Mesendoderm (in vitro differentiated cells): ENCODE data around the gene LRRC32.
A peak's percentile ranks its signal among the peaks of the same experiment; 100 is the strongest.

Experiments
- DNase-seq: peaks from one replicate; pipeline ENCODE4 v3.0.0; 2013
- H2AK5ac ChIP-seq: 2 replicates; pipeline ENCODE4 v1.6.1; 2013; ENCODE audit warnings: low read length, inconsistent platforms
- H2BK120ac ChIP-seq: 2 replicates; pipeline ENCODE4 v1.6.1; 2013; ENCODE audit warnings: low read depth, mild to moderate bottlenecking, low read length, moderate library complexity, mixed read lengths
- H2BK15ac ChIP-seq: replicated peaks from 2 replicates; pipeline ENCODE4 v1.6.1; 2013; ENCODE audit warnings: low read depth, mild to moderate bottlenecking, moderate library complexity
- H2BK5ac ChIP-seq: 2 replicates; pipeline ENCODE4 v1.6.1; 2013; ENCODE audit warnings: low read length, inconsistent platforms
- H3K18ac ChIP-seq: 2 replicates; pipeline ENCODE4 v1.6.1; 2013; ENCODE audit warnings: mild to moderate bottlenecking, low read length, mixed read lengths
- H3K23ac ChIP-seq: one replicate; pipeline ENCODE4 v1.6.1; 2013; ENCODE audit warnings: low read length
- H3K27ac ChIP-seq: 2 replicates; pipeline ENCODE4 v1.5.1; 2013; ENCODE audit warnings: low read depth, mild to moderate bottlenecking, inconsistent platforms, low read length, moderate library complexity
- H3K27me3 ChIP-seq: 2 replicates; pipeline ENCODE4 v1.6.1; 2013; ENCODE audit warnings: low read length, control low read depth, mild to moderate bottlenecking, inconsistent platforms; ENCODE audit not compliant: insufficient read depth, poor library complexity
- H3K36me3 ChIP-seq: 2 replicates; pipeline ENCODE4 v1.6.1; 2013; ENCODE audit warnings: low read length, inconsistent platforms; ENCODE audit not compliant: control insufficient read depth, insufficient read depth
- H3K4ac ChIP-seq: one replicate; pipeline ENCODE4 v1.6.1; 2013; ENCODE audit warnings: low read depth, mild to moderate bottlenecking, low read length, moderate library complexity
- H3K4me1 ChIP-seq: 2 replicates; pipeline ENCODE4 v1.6.1; 2013; ENCODE audit warnings: low read depth, low read length, inconsistent platforms; ENCODE audit not compliant: control insufficient read depth
- H3K4me2 ChIP-seq: 2 replicates; pipeline ENCODE4 v1.6.1; 2013; ENCODE audit warnings: low read length
- H3K4me3 ChIP-seq: 2 replicates; pipeline ENCODE4 v1.5.1; 2013; ENCODE audit warnings: mild to moderate bottlenecking, low read length
- H3K56ac ChIP-seq: one replicate; pipeline ENCODE4 v1.6.1; 2013; ENCODE audit warnings: low read length
- H3K79me1 ChIP-seq: 2 replicates; pipeline ENCODE4 v1.6.1; 2013; ENCODE audit warnings: low read length, inconsistent platforms
- H3K79me2 ChIP-seq: 2 replicates; pipeline ENCODE4 v1.6.1; 2013; ENCODE audit warnings: mild to moderate bottlenecking, low read length; ENCODE audit not compliant: control insufficient read depth, insufficient read depth
- H3K9ac ChIP-seq: 2 replicates; pipeline ENCODE4 v1.6.1; 2013; ENCODE audit warnings: low read length, inconsistent platforms
- H4K5ac ChIP-seq: one replicate; pipeline ENCODE4 v1.6.1; 2013; ENCODE audit warnings: low read length
- H4K8ac ChIP-seq: one replicate; pipeline ENCODE4 v1.6.1; 2013; ENCODE audit warnings: low read depth, mild to moderate bottlenecking, control low read depth, low read length, moderate library complexity
- WGBS: extraction: QIAGEN DNeasy Blood & Tissue Kit; methylation state at CpG from one replicate; pipeline ENCODE4 v1.1.7; 2013; ENCODE audit warnings: low lambda C conversion rate, missing lambda C conversion rate; ENCODE audit not compliant: insufficient coverage; ENCODE audit errors: extremely low coverage; 5-methylcytosine and 5-hydroxymethylcytosine counted together

The LRRC32 gene

DNA sequence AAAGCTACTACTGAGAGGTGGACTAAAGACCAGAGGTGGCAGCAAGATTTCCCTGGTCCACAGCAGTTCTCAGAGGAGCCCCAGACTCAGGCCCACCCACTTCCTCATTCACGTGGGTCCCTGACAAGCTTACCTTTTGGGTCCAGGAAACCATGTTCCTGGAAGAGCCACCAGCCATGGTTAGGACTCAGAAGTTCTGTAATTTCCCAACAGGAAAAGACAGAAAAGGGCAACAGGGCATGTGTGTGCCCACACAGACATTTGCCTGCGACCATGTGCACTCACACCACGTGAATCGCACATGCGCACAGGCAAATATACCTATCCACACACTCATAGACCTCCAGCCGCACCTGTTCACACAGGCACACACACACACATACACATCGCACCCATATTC, 42.9 kb downstream of the LRRC32 start:
- no peaks in the 10 kb centered on the region for H3K36me3 ChIP-seq
- H3K27me3 ChIP-seq: no peaks in the 10 kb centered on the region
- no peak overlapping the region for H3K27ac ChIP-seq
- no peak overlapping the region for H4K5ac ChIP-seq
- no CpG with 5 or more reads among the region's 7 CpGs for WGBS
- H3K9ac ChIP-seq: no peak overlapping the region
- no peak overlapping the region for H2BK120ac ChIP-seq
- no peaks in the 10 kb centered on the region for H3K79me2 ChIP-seq
- no peak overlapping the region for H4K8ac ChIP-seq
- no peak for DNase-seq
- H3K18ac ChIP-seq: no peak overlapping the region
- H2BK15ac ChIP-seq: no peak overlapping the region
- no peak overlapping the region for H3K56ac ChIP-seq
- H3K4me1 ChIP-seq: peaks cover 2% of the 10 kb centered on the region
- H2AK5ac ChIP-seq: no peak overlapping the region
- H3K23ac ChIP-seq: no peak overlapping the region
- no peak overlapping the region for H2BK5ac ChIP-seq
- H3K4me2 ChIP-seq: no peak overlapping the region
- H3K79me1 ChIP-seq: no peaks in the 10 kb centered on the region
- H3K4me3 ChIP-seq: no peak overlapping the region
- H3K4ac ChIP-seq: no peak overlapping the region

DNA sequence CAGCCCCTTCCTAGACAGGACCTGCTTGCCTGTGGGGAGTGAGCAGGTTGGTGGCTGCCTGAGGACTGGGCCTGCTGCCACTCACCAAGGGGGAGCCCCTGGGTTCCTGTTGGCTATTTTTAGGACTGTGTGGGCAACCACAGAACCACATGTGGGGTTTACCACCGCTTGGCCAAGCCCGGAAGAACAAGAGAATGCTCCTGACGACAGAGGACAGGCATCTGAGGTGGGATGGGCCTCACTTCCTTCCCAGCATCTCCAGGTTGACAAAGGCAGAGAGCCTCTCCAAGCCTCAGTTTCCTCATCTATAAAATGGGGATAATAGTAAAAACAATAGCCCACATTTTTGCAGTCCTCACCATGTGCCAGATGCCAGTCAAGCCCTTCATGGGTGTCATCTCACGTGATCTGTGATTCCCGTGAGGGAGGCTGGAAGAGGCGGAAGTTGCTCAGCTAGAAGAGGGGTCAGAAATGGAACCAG, 43.6 kb downstream of the LRRC32 start:
- Histone ChIP-seq H2BK120ac (no peak overlapping the region), H3K27ac (no peak overlapping the region), H4K8ac (no peak overlapping the region), H3K36me3 (no peaks in the 10 kb centered on the region), H3K9ac (no peak overlapping the region), H3K4me1 (peaks cover 2% of the 10 kb centered on the region), H3K4ac (no peak overlapping the region), H3K4me3 (no peak overlapping the region), H2AK5ac (no peak overlapping the region), H3K23ac (no peak overlapping the region), H3K56ac (no peak overlapping the region), H4K5ac (no peak overlapping the region), H3K4me2 (no peak overlapping the region), H2BK15ac (no peak overlapping the region), H3K18ac (no peak overlapping the region), H3K27me3 (no peaks in the 10 kb centered on the region), H3K79me2 (no peaks in the 10 kb centered on the region), H2BK5ac (no peak overlapping the region), H3K79me1 (no peaks in the 10 kb centered on the region)
- WGBS: no CpG with 5 or more reads among the region's 6 CpGs
- no peak for DNase-seq

DNA sequence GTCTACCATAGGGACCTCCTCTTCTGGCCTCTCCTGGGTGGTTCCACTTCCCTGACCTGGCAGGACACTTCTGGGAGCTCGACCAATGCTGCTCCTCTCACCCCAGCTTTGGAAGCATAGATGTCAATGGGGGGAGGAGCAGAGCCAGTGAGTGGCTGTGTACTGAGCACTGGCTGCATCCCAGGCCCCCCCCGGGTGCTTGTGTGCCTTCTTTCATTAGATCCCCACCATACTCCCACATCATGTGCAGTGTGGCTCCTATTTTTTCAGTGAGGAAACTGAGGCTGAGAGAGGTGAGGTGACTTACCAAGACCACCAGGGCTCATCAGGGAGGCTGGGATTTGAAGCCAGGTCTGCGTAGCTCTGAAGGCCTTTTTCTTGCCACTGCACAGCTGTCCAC, 44.3 kb downstream of the LRRC32 start:
- H2BK120ac ChIP-seq: no peak overlapping the region
- H3K79me2 ChIP-seq: no peaks in the 10 kb centered on the region
- H3K4ac ChIP-seq: no peak overlapping the region
- no peak overlapping the region for H3K4me2 ChIP-seq
- H3K4me3 ChIP-seq: no peak overlapping the region
- peaks cover 2% of the 10 kb centered on the region for H3K4me1 ChIP-seq
- no peak for DNase-seq
- no peak overlapping the region for H3K27ac ChIP-seq
- no peak overlapping the region for H3K56ac ChIP-seq
- no CpG with 5 or more reads among the region's 3 CpGs for WGBS
- no peaks in the 10 kb centered on the region for H3K36me3 ChIP-seq
- no peak overlapping the region for H4K5ac ChIP-seq
- no peaks in the 10 kb centered on the region for H3K79me1 ChIP-seq
- no peak overlapping the region for H3K9ac ChIP-seq
- no peak overlapping the region for H2AK5ac ChIP-seq
- H2BK5ac ChIP-seq: no peak overlapping the region
- no peak overlapping the region for H2BK15ac ChIP-seq
- no peaks in the 10 kb centered on the region for H3K27me3 ChIP-seq
- H3K18ac ChIP-seq: no peak overlapping the region
- no peak overlapping the region for H3K23ac ChIP-seq
- no peak overlapping the region for H4K8ac ChIP-seq

DNA sequence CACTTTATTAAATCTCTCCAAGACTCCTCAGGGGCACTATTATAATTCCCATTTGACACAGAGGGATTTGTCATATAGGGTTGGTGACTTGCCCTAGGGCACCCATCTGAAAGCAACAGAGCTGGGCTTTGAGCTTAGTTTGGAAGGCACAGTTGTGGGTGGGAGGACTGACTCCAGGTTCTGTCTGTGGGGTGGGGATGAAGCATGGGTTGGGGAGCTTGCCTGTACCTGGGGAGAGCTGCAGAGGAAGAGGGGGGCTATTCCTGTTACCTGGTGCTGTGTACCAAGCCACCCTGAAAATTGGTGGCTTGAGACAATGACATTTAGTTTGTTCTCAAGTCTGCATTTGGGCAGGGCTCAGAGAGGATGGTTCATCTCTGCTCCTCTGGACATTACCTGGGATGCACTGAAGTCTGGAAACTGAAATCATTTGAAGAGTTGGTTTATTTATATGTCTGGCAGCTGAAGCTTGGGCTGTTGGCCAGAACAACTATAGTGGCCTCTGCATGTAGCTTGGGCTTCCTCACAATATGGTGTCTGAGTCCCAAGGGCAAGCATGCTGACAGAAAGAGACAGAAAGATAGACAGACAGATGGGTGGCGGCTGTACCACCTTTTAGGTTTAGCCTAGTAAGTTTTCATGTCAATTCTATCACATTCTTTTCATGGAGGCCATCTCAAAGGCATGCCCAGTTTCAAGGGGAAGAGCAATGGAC, 44.9 kb downstream of the LRRC32 start:
- no peaks in the 10 kb centered on the region for H3K79me2 ChIP-seq
- H3K56ac ChIP-seq: peak overlapping the region; percentile 43
- no peak overlapping the region for H3K4ac ChIP-seq
- no peak overlapping the region for H4K5ac ChIP-seq
- H3K4me1 ChIP-seq: peaks cover 2% of the 10 kb centered on the region
- no CpG with 5 or more reads among the region's 1 CpG for WGBS
- H3K4me3 ChIP-seq: no peak overlapping the region
- H2BK120ac ChIP-seq: no peak overlapping the region
- no peak overlapping the region for H3K18ac ChIP-seq
- no peaks in the 10 kb centered on the region for H3K79me1 ChIP-seq
- DNase-seq: no peak
- no peak overlapping the region for H3K9ac ChIP-seq
- no peak overlapping the region for H4K8ac ChIP-seq
- no peak overlapping the region for H3K23ac ChIP-seq
- no peak overlapping the region for H3K4me2 ChIP-seq
- no peaks in the 10 kb centered on the region for H3K27me3 ChIP-seq
- H2BK15ac ChIP-seq: no peak overlapping the region
- peak overlapping the region; percentile 89 for H2AK5ac ChIP-seq
- H3K36me3 ChIP-seq: no peaks in the 10 kb centered on the region
- H3K27ac ChIP-seq: no peak overlapping the region
- no peak overlapping the region for H2BK5ac ChIP-seq

GRCh38 chr11:76624500-76625379, 45.8 kb downstream of the LRRC32 start:
- Histone ChIP-seq H2AK5ac (peak overlapping the region; percentile 89), H4K8ac (no peak overlapping the region), H4K5ac (no peak overlapping the region), H2BK15ac (no peak overlapping the region), H3K4me2 (no peak overlapping the region), H3K4me3 (no peak overlapping the region), H3K36me3 (no peaks in the 10 kb centered on the region), H3K4ac (no peak overlapping the region), H3K79me1 (no peaks in the 10 kb centered on the region), H2BK5ac (no peak overlapping the region), H3K9ac (no peak overlapping the region), H3K27me3 (no peaks in the 10 kb centered on the region), H3K18ac (no peak overlapping the region), H3K27ac (no peak overlapping the region), H3K4me1 (peaks cover 2% of the 10 kb centered on the region), H3K56ac (peak overlapping the region; percentile 44), H3K23ac (no peak overlapping the region), H3K79me2 (no peaks in the 10 kb centered on the region), H2BK120ac (no peak overlapping the region)
- peak; percentile 96 for DNase-seq
- no CpG with 5 or more reads among the region's 15 CpGs for WGBS
